ENCODE measurements around the gene SMPD3. TPM values are rescaled to one million over a fixed set of nuclear protein-coding genes. Genes with fewer than 3 reads are reported as not detected.

SMPD3 gene
- total and polyA plus RNA-seq, 8 donors: 0.79 to 3.7 (median 2.8) TPM

DNA sequence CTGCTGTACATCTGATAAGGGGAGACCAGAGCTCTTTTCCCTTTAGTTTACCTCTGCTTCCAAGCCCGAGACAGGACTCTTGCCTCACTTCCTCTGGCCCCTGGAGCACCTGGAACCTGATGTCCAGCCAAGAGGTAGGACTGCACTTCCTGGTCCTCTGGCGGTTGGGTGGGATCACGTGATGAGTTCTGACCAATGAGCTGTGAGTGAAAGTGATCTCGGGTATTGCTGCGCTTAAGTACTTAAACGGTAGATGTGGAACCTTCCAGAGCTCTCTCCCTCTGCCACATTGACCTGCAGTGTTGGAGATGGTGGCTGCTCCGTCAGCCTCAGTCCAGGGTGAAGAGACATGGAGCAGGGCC lies 67.0 kb downstream of the SMPD3 start:
- Histone ChIP-seq H3K36me3 (no peaks in the 10 kb centered on the region), H3K27me3 (no peaks in the 10 kb centered on the region), H3K4me3 (no peak overlapping the region), H3K4me1 (no peaks in the 10 kb centered on the region), H3K27ac (no peak overlapping the region), H3K9me3 (no peaks in the 10 kb centered on the region)
- TF ChIP-seq, protein P1, sequence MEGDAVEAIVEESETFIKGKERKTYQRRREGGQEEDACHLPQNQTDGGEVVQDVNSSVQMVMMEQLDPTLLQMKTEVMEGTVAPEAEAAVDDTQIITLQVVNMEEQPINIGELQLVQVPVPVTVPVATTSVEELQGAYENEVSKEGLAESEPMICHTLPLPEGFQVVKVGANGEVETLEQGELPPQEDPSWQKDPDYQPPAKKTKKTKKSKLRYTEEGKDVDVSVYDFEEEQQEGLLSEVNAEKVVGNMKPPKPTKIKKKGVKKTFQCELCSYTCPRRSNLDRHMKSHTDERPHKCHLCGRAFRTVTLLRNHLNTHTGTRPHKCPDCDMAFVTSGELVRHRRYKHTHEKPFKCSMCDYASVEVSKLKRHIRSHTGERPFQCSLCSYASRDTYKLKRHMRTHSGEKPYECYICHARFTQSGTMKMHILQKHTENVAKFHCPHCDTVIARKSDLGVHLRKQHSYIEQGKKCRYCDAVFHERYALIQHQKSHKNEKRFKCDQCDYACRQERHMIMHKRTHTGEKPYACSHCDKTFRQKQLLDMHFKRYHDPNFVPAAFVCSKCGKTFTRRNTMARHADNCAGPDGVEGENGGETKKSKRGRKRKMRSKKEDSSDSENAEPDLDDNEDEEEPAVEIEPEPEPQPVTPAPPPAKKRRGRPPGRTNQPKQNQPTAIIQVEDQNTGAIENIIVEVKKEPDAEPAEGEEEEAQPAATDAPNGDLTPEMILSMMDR (IDR thresholded peaks at IDR 0.05): no peak
- intact Hi-C loops (cut with DNase I): no loop called here
- DNase-seq (no peak), ATAC-seq (no peak)

DNA sequence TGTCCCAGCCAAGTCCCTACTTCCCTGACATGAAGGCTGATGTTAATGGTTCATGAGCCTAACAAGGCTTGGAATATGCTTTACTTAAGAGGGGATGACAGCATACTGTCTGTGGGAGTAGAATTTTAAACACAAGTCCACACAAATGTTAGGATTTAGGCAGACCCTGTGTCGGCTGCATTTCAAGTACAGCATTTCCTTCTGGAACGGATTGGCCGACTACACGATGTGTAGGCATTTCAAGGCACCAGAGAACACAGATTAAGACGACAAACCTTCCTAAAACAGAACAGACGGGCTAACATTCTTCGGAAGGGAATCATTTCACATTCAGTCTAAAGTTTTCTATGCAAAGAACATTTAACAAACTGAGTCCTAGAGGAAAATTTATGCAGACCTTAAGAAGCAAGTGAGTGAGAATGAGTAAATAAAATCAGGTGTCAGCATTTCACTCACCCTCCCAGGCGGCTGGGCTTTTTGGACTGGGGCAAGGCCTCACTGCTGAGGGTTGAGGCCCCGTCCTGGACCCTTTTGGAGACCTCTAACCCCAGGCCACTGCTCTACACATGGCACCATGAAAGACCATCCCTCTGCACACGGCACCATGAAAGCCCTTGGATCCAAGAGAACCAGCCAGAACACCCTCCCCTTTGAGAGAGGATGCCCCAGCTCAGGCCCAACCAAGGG lies 67.5 kb downstream of the SMPD3 start:
- TF ChIP-seq, protein P1 (IDR thresholded peaks at IDR 0.05): no peak
- intact Hi-C loops (cut with DNase I): no loop called here
- Histone ChIP-seq H3K36me3 (no peaks in the 10 kb centered on the region), H3K9me3 (no peaks in the 10 kb centered on the region), H3K27ac (no peak overlapping the region), H3K27me3 (no peaks in the 10 kb centered on the region), H3K4me1 (no peaks in the 10 kb centered on the region), H3K4me3 (no peak overlapping the region)
- ATAC-seq (no peak), DNase-seq (peak in 1 of 4 donors; percentile 59)

DNA sequence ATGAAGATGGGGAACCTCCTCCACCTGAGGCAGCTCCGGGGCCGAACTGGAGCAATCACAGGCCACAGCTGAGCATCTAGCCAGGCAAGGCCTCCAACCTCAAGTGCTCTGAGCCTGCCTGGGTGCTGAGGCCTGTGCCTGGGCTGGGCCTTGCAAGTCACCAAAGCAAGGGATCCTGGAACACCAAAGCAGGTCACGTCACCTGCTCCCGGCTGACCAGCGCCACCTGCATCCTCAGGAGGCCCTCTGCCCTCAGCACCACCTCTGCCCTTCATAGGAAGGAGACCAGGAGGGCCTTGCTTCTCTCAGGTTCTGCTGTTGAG lies 68.0 kb downstream of the SMPD3 start:
- H3K4me3 ChIP-seq: no peak overlapping the region
- no peaks in the 10 kb centered on the region for H3K9me3 ChIP-seq
- H3K27me3 ChIP-seq: no peaks in the 10 kb centered on the region
- no peak for ATAC-seq
- DNase-seq: peak in 1 of 4 donors; percentile 35
- H3K27ac ChIP-seq: no peak overlapping the region
- no peaks in the 10 kb centered on the region for H3K4me1 ChIP-seq
- no peaks in the 10 kb centered on the region for H3K36me3 ChIP-seq
- TF ChIP-seq, protein P1 (IDR thresholded peaks at IDR 0.05): no peak
- intact Hi-C loops (cut with DNase I): no loop called here

DNA sequence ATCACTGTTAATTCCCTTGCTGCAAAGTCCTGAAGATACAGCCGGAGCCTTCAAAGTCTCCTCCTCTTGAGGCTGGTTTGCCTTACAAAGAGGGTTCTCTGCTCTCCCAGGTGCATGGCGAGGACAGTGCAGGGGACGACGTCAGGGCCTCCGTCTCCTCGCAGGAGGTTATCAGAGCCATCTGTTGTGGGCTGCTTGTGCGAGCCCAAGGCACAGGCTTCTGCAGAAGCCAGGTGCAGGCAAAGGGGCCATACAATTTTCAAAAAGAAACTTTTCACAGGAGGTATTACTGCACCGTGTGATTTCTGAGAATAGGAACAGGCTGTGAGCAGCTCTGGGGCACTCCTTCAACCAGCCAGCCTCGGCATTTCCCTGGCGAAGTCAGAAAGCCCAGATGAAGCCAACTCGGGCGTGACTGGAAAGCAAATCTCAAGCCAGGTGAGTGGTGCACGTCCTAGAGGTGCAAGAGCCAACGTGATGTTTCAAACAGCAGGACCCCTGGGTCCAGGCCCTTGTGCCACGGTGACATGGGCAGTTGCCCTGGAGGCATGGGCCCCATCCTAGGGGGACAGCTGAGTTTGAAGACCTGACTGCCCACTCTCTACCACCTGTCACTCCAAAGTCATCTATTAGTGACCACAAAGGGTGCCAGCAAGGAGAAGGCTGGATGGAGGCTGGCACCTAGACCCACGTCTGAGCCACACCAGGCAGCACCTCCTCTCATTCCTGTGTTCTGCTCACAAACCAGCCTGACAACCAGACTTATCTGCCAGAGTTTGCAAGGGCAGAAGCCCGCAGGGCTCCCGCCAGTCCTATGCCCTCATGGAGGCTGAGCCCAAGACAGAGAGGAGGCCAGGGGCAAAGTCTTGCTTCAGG lies 68.6 kb downstream of the SMPD3 start:
- Histone ChIP-seq H3K4me1 (no peaks in the 10 kb centered on the region), H3K9me3 (no peaks in the 10 kb centered on the region), H3K4me3 (no peak overlapping the region), H3K36me3 (no peaks in the 10 kb centered on the region), H3K27me3 (no peaks in the 10 kb centered on the region), H3K27ac (no peak overlapping the region)
- DNase-seq: peak in 1 of 4 donors; percentile 28
- intact Hi-C loops (cut with DNase I): no loop called here
- TF ChIP-seq, protein P1 (IDR thresholded peaks at IDR 0.05): no peak
- no peak for ATAC-seq
